HG03565 (cell line): Measurements from ENCODE around the gene CETN2.
"Not testable (repeated sequence)": the region's sequence is repeated elsewhere in the genome, so short reads cannot be mapped to it uniquely, and the experiment has no call there.

Experiments used
- ATAC-seq: cut with Tn5 transposase; IDR thresholded peaks from one replicate; pipeline ENCODE4 v1.9.1; 2021; ENCODE audit warnings: mild to moderate bottlenecking, moderate library complexity; ENCODE audit not compliant: unreplicated experiment

Gene CETN2

DNA sequence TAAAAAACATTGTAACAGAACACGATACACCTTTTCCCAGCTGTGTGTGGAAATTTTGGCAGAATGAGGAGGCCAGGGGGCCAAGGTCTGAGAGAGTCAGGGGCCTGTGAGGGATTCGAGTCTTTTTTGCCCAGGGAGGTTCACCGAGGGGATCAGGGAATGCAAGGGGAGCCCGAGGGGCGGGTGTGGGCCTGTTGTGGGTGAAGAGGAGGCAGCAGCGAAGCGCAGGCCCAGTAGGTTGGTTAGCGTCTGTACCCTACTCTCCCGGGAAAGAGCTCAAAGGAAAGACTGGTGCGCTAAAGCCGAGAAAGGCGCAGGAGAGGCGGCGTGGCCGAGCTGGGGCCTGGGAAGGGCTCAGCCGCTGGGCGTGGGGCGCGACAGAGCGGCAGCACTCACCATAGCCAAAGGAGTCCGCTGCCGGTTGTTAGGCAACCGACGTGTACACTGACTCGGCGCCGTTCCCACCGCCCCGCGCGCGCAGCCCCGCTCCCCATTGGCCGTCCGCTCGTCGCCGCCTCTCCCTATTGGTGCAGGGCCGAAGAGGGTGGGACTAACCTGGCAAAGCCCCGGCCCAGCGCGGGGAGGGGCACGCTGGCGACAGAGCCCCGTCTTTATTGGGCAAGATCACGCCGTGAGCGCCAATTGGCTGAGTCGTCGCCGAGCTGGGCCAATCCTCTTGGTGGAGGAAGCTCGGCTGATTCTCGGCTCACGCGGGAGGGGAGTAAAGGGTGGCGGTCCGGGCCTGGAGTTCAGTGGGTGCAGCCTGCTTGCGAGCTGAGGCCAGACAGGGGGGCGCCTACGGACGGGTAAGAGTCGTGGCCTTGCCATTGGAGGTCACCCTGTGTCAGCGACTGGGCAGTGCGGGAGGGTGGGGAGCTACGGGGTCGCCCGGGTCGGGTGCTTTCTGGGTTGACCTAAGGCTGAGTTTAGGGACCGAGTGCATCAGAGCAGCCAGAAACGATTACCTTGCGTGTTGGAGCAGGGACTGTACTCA is at the start of gene CETN2, which contains the start of gene NSDHL:
Gene CETN2 (minus strand): TSS at position 446 of the 994 bp plus-strand sequence. CDS start 47 bp downstream, at position 399.
Gene NSDHL (plus strand): TSS at position 752 of the 994 bp plus-strand sequence. CDS start 15,262 bp downstream, outside the sequence.
- peak; percentile 98 for ATAC-seq

DNA sequence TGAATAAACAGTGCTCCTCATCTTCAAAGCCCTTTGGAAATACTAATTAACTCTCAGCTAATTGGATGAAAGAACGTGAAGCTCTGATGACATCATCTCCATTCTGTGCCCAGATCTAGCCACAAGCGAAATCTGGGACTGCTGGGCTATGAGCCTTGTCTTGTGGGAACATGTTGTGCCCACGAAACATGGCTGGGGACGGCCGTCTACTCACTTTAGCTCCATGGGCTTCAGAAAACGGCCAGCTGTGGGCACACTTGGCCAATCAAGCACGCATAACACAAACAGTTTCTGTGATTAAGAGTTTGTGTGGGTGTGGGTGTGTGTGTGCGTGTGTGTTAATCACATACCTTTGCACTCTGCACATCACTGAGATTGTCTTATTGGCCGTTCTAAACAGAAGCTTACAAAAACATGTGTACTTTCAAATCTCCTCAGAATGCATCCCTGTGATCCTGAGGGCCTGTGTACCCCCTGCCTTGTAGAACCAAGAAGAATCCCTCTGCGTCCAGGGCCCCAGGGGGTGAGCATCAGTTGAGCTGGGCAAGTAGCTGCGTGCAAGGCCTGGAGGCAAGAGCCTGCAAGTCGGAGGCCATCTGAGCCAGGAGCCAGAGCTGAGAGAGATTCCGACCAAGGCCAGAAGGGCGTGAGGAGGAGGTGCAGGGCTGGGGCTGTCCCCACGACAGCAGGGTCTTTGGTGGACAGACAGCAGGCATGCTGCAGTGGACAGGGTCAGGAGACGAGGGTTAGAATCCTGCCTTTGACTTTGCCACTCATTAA is 48.6 kb upstream of the CETN2 start:
- ATAC-seq, result no peak

DNA sequence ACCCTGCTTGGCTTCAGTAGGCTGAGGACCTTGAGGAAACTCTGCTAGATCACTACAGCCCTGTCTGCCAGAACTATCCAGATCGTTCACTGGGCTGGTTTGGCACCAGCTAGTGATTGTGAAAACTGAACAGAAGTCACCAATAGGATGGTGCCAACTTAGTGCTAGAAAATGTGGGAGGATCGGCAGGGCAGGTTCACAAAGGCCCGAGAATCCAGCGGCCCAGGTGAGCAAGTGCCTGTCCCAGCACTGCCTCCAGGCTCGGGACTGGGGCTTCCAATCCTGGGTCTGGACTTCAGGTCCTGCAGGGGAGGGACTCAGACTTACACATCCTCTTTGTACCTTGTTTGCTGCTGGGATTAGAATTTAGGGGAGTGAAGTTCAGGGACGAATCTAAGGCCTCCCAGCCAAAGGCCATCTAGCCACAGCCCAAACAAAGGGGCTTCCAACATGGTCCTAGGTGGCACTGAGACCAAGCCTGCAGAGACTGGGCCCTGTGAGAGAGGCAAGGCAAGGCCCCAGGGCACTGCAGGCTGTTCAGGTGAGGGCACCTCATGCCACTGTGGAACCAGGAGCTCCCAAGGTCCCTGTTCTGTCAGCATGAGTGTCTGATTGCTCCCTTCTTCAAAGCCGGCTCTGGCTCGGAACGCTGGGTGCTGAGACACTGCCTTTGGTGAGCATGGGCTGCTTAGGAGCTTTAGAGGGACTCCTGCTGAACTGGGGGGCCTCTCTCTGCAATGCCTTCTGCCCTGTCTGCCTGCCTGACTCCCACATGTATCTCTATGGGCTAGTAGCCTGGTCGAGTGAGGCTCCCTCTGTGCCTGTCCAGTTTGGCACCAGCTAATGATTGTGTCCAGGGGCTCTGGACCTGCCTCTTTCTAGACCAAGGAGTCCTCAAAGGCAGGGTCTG is 46.6 kb upstream of the CETN2 start:
- ATAC-seq, result no peak

DNA sequence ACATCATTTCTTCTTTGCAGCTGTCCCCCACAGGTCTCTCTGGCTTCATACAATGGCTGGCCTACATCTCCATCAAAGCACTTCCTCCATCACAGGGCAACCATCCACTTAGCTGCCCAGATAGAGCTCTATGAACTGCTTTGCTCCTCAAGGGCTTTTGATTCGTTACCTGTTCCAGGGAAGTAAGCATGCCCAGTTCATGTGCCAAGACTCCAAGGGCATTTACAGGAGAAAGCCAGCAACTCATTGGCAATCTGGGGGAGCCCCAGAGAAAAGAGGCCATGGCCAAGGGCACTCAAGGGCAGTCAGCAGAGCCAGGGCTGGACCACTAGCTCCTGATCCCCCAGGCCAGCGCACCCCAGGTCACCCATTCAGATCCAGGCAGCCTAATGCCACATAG is 42.8 kb upstream of the CETN2 start:
- ATAC-seq, result no peak

DNA sequence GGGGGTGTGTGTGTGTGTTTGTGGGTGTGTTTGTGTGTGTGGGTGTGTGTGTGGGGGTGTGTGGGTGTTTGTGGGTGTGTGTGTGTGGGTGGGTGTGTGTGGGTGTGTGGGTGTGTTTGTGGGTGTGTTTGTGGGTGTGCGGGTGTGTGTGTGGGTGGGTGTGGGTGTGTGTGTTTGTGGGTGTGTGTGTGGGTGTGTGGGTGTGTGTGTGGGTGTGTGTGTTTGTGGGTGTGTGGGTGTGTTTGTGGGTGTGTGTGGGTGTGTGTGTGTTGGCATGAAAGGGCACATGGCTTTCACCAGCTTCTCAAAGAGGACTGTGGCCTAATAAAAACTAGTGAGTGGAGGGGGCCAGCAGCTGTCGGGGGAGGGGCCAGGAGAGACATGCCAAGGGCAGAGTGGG is 42.0 kb upstream of the CETN2 start:
- ATAC-seq, result no peak

DNA sequence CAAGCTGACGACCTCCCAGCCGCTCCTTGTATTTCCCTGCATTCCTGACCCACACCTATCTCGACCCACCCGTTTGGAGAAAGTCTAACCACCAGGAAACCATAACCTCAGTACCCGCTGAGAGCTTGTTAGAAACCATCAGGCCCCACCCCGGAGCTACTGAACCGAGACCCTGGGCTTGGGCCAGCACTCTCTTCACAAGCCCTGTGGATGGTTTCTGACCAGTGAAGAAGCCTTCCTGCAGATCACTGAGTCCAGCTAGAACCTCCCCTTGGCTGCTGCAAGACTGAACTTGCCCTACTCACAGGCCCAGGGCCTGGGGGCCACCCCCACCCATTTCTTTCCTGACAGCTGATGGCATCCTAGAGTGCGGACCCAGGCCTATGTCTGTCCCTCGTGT is 40.7 kb upstream of the CETN2 start:
- ATAC-seq, result no peak

DNA sequence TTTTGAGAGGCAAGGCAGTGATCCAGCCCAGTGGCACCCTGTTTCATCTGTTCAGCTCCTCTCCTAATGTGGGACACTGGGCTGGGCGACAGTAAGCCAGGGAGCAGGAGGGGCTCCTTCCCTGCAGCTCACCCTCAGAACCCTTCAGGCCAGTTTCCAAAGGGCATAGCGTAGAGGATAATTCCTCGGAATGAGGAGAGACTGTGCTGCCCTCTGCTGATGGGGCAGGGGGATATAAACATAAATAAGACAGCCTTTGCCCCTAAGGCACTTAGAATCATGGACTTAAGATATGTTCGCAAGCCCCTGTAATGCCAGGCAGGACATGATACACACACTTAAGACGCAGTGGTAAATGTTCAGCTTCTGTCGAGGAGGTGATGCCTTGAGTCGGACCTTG is 39.4 kb upstream of the CETN2 start:
- no peak for ATAC-seq

DNA sequence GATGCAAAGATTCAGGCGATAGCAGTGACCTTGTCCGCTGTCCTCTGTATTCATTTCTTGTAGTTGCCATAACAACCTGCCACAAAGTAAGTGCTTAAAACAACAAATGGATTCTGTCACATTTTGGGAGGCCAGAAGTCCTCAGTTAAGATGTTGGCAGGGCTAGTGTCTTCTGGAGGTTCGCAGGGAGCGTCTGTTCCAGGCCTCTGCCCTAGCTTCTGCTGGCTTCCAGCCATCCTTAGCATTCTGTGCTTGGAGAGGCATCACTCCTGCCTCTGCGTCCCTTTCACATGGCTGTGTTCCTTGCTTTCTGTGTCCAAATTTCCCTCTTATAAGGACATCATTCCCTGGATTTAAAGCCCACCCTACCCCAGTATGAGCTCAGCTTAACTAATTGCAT is 35.8 kb upstream of the CETN2 start:
- no peak for ATAC-seq

DNA sequence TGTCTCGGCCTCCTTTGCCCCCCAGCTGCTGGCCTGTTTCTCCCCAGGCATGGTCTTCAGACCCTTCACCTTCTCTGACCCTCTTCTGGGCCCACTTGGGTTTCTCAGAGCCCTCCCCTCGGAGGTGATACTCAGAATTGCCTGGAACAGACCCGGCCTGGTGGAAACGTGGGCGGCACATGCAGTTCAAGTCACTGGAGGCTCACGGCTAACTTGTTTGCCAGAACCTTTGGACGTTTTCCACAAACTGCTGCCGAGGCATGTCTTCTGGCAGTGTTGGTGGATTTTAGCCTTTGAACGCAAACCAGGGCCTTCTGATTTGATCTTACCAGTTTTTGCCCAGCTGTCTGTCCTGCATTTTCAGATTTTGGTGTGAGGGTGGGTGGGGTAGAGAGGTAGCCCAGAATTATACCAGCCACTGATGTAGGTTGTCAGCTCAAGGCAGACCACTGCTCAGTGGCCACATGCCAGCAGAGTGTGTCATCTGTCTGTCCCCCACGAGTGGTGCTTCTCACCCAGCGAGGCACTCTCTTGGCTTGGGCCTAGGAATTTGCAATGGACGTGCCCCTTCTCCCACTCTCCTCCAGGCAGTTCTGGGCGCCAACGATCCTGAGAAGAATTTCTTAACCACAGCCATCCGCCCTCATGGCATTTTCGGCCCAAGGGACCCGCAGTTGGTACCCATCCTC is 34.8 kb upstream of the CETN2 start:
- no peak for ATAC-seq

DNA sequence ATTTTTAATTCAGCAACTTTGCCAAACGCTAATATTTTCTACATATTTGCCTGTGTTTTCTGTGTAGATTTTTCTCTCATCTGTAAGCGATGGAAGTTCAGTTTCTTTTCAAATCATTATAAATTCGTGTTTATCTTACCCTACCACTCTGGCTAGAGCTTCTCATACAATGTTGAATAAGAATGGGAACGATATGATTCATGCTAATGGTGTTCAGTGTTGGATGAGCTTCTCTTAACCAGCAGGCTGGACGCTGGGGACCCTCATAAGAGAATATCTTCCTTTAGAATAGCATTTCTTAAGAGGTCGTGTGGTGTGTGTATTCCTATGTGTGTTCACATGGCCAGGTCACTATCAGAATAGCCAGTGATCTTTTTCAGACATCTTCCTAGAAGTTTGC is 31.3 kb upstream of the CETN2 start:
- no peak for ATAC-seq

DNA sequence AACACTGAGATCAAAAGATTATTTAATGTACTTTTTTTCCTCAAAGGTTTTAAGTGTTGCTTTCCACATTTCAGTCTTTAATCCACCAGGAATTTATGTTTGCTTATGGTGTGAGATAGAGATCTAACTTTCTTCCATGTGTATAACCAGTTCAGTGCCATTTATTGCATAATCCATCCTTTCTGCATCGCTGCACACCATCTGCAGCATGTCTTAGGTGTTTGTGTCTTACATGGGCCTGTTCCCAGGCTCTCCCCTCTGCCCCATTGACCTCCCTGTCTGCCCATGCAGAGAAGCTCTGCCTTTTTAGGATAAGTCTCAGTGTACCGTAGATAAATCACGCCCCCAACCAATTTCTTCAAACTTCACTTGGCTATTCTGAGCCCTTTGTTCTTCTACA is 30.6 kb upstream of the CETN2 start:
- no peak for ATAC-seq

DNA sequence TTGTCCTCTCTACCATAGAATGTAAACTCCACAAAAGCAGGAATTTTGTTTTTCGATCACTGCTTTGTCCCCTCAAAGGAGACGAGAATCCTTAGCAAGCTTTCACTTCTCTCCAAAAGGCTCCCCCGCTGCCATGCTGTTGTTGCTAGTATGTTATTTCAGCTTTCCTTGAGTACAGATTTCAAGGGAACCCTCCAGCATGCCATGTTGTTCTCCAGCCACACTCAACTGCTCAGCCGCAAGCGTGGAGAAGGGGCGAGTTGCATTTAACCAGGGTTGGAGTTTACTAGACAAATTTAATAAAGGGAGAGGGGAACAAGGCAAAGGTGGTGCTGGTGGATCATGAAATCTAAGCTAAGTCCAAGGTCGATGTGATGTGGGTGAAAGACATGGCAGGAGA is 23.4 kb upstream of the CETN2 start:
- no peak for ATAC-seq

DNA sequence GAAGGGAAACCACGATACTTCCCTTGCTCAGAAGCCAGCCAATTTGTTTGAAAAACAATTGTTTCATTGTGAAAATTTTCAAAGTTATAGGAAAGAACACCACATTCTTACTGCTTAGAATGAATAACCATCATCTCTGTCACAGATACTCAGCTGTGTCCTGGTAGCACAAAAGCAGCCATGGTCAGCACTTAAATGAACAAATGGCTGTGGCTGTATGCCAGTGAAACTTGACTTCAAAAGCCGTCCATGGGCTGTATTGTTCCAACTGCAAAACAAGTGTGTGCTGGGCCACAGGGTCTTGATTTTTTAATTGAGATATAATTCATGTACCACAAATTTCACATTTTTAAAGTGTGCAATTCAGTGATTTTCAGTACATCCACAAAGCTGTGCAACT is 19.9 kb upstream of the CETN2 start:
- no peak for ATAC-seq

DNA sequence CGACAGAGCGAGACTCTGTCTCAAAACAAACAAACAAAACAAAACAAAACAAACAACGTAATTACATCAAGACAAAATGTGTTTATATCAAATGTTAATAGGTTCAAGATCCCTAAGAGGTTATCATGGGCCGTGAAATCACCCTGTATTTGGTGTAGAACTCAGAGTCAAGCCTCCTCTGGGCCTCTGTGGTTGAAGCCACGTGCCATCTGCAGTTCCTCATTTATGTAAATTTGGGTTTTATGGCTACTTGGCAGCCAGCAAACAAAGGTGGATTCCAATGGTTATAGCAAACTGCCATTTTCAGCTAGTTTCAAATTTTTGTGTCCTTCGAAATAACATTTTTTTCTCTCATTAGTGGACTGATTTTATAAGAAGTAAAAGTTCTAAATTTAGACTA is 16.7 kb upstream of the CETN2 start:
- ATAC-seq, result no peak

DNA sequence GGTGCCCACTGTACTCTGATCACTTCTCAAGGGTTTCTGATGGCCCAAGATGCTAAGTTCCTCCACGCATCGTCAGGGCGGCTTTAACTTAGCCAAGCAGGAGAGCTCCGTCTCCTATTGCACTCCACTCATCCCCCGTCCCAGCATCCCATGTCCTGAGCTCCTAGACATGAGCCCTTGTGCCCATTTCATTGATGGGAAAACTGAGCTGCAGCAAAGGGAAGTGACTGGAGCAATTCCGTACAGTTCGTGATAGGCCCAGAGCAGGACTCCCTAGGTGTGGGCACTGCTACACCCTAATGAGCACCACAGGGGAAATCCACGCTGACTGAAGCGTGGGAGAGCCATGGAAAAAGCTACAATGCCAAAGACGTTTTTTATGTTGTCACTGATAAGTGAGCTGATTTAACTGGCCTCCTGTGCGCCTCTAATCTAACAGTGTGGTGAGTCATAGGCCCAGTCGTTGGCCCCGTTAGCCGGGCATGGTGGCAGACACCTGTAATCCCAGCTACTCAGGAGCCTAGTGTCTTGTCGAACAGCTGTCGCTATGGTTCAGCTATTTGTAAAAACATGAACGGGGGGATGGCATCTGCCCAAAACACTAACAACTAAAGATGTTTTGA is 15.2 kb upstream of the CETN2 start:
- ATAC-seq, result no peak

DNA sequence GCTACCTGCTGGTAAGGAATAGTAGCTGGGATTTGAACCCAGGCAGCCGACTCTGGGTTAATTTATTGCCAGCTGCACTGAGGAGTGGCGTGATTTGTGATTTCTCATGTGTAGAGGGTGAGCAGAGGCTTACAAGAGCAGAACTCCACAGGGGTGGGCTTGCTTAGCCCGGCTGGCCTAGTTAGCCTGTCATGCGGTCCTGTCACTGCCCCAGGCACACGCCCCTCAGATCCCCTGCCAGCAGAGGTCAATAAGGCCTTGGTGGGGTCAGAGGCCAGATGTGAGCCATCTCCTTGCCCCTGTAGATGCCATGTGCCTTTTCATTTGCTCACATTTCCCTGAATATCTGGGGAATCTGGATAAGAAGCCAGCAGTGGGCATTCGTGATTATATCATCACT is 13.7 kb upstream of the CETN2 start:
- no peak for ATAC-seq

DNA sequence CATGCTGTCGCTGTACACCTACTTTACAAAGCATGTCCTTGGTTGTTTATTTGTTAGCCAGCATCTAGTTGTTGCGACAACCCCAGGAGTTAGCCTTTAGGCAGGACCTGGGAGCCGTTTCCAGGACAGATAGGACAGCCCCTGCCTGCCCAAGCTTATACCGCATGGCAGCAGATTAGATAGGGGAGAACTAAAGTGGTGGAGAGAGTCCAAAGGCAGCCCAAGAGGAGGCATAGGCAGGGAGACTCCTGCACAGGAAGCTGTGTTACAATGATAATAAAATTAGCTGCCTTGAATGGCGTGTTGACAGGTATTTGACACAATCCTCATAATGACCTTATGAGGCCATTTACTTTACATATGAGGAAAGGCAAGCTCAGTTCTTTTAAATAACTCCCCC is 13.3 kb upstream of the CETN2 start:
- ATAC-seq, result no peak

DNA sequence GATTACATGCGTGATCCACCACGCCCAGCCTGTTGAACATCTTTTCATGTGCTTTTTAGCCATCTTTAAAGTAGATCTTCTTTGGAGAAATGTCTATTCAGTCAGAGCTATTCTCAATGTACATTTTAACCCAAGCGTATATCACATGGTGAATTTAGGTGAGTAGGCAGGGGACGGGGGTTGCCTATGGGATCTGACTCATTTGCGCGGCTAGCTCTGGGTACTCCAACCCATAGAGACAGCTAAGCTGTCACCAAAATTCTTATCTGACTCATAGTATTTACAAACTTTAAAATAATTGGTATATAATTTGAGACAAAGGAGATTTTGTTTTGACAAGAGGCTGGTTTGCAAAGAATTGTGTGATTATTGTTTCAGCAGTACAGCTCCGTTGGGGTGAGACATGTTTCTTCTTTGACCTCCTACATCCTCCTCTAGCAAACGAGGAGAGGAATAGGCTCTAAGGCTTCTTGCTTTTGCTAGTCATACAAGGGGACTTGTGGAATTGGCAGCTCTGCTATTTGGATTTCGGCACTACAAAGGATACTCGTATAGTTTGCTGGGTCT is 12.3 kb upstream of the CETN2 start:
- no peak for ATAC-seq

DNA sequence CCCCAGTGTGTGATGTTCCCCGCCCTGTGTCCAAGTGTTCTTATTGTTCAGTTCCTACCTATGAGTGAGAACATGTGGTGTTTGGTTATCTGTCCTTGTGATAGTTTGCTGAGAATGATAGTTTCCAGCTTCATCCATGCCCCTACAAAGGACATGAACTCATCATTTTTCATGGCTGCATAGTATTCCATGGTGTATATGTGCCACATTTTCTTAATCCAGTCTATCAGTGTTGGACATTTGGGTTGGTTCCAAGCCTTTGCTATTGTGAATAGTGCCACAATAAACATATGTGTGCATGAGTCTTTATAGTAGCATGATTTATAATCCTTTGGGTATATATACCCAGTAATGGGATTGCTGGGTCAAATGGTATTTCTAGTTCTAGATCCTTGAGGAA is 4.9 kb upstream of the CETN2 start:
- ATAC-seq, result not testable (repeated sequence)
